Ishikawa (cell line): ENCODE results near the gene NBAS.

Experiments
- CEBPB ChIP-seq: IDR thresholded peaks from 2 replicates; pipeline ENCODE4 v1.6.1; 2012
- CREB1 ChIP-seq: IDR thresholded peaks from 2 replicates; pipeline ENCODE4 v1.6.1; 2012; ENCODE audit warnings: low read depth
- EGR1 ChIP-seq: IDR thresholded peaks from 2 replicates; pipeline ENCODE4 v1.6.1; 2012
- EP300 ChIP-seq: IDR thresholded peaks from 2 replicates; pipeline ENCODE4 v1.6.1; 2012; ENCODE audit warnings: borderline replicate concordance
- FOXM1 ChIP-seq: IDR thresholded peaks from 2 replicates; pipeline ENCODE4 v1.6.1; 2012; ENCODE audit warnings: low read depth, borderline replicate concordance
- MAX ChIP-seq: IDR thresholded peaks from 2 replicates; pipeline ENCODE4 v1.6.1; 2012
- NFIC ChIP-seq: IDR thresholded peaks from 2 replicates; pipeline ENCODE4 v1.6.1; 2012
- RAD21 ChIP-seq: IDR thresholded peaks from 2 replicates; pipeline ENCODE4 v1.6.1; 2012; ENCODE audit warnings: low read depth
- REST ChIP-seq: IDR thresholded peaks from 2 replicates; pipeline ENCODE4 v1.6.1; 2012; ENCODE audit warnings: low read depth, mild to moderate bottlenecking
- TAF1 ChIP-seq: IDR thresholded peaks from 2 replicates; pipeline ENCODE4 v1.6.1; 2012; ENCODE audit warnings: low read depth, mild to moderate bottlenecking
- TCF12 ChIP-seq: IDR thresholded peaks from 2 replicates; pipeline ENCODE4 v1.6.1; 2012; ENCODE audit warnings: low read depth
- TEAD4 ChIP-seq: IDR thresholded peaks from 2 replicates; pipeline ENCODE4 v1.6.1; 2012
- USF1 ChIP-seq: IDR thresholded peaks from 2 replicates; pipeline ENCODE4 v1.6.1; 2012
- YY1 ChIP-seq: IDR thresholded peaks from 2 replicates; pipeline ENCODE4 v1.6.1; 2012; ENCODE audit warnings: low read depth
- ZBTB7A ChIP-seq: IDR thresholded peaks from 2 replicates; pipeline ENCODE4 v1.6.1; 2012; ENCODE audit warnings: low read depth

Gene NBAS

GRCh38 chr2:15521641-15522181 lies 39.4 kb downstream of the NBAS start:
- TF ChIP-seq TCF12 (no peak), CEBPB (no peak), ZBTB7A (no peak), FOXM1 (no peak), NFIC (no peak), TEAD4 (no peak), USF1 (no peak), RAD21 (no peak), EP300 (no peak), TAF1 (no peak), CREB1 (no peak), MAX (no peak), EGR1 (no peak), YY1 (no peak), REST (no peak)

GRCh38 chr2:15520346-15520745 lies 40.8 kb downstream of the NBAS start:
- TF ChIP-seq TAF1 = no peak
- no peak for TF ChIP-seq CEBPB
- no peak for TF ChIP-seq TCF12
- TF ChIP-seq FOXM1 = no peak
- TF ChIP-seq TEAD4 = no peak
- TF ChIP-seq MAX = no peak
- no peak for TF ChIP-seq ZBTB7A
- no peak for TF ChIP-seq REST
- TF ChIP-seq USF1 = no peak
- no peak for TF ChIP-seq EP300
- TF ChIP-seq CREB1 = no peak
- TF ChIP-seq NFIC = no peak
- no peak for TF ChIP-seq YY1
- TF ChIP-seq EGR1 = no peak
- no peak for TF ChIP-seq RAD21

- no peak for TF ChIP-seq EGR1
- no peak for TF ChIP-seq YY1
- no peak for TF ChIP-seq USF1
- TF ChIP-seq NFIC = no peak
- no peak for TF ChIP-seq MAX
- TF ChIP-seq EP300 = no peak
- TF ChIP-seq FOXM1 = no peak
- no peak for TF ChIP-seq TCF12
- no peak for TF ChIP-seq TAF1
- TF ChIP-seq RAD21 = no peak
- TF ChIP-seq REST = no peak
- no peak for TF ChIP-seq TEAD4
- TF ChIP-seq CEBPB = no peak
- TF ChIP-seq ZBTB7A = no peak
- TF ChIP-seq CREB1 = no peak
These were observed 43.3 kb downstream of the NBAS start for GRCh38 chr2:15517793-15518192.

GRCh38 chr2:15511686-15512085 lies 49.4 kb downstream of the NBAS start:
- TF ChIP-seq TEAD4 = no peak
- TF ChIP-seq CEBPB = no peak
- no peak for TF ChIP-seq TCF12
- no peak for TF ChIP-seq RAD21
- TF ChIP-seq NFIC = no peak
- no peak for TF ChIP-seq CREB1
- TF ChIP-seq EP300 = no peak
- TF ChIP-seq USF1 = no peak
- no peak for TF ChIP-seq MAX
- no peak for TF ChIP-seq YY1
- TF ChIP-seq FOXM1 = no peak
- TF ChIP-seq REST = no peak
- TF ChIP-seq EGR1 = no peak
- TF ChIP-seq TAF1 = no peak
- TF ChIP-seq ZBTB7A = no peak
